Stimulated activated naive B cell treated with anti-CD40 and anti-IgM and Interleukin-4, amounts not matched to agents 10 μg/mL and 1 μg/mL and 100 μg/mL, for 72 hours (primary cell): ENCODE results near the gene NUS1.
"Not testable (repeated sequence)": the region's sequence is repeated elsewhere in the genome, so short reads cannot be mapped to it uniquely, and the experiment has no call there.

Experiments
- ATAC-seq, 2 donors: fragments of 150-1000 bp; cut with Tn5 transposase; replicated peaks; 2 replicates each; pipeline ENCODE4 v1.10.0; 2021; ENCODE audit warnings: moderate library complexity in 1 of 2
- DNase-seq: peaks from one replicate; pipeline ENCODE4 v3.0.0; 2021
- H3K27ac Mint-ChIP-seq: one replicate; pipeline ENCODE4 v1.8.0; 2022; ENCODE audit warnings: mild to moderate bottlenecking, mixed read lengths
- H3K27me3 Mint-ChIP-seq, 2 donors: one replicate each; pipeline ENCODE4 v1.8.0; 2022; ENCODE audit warnings: mixed read lengths in 2 of 2
- H3K36me3 Mint-ChIP-seq, 2 donors: one replicate each; pipeline ENCODE4 v1.8.0; 2022; ENCODE audit warnings: mixed read lengths in 2 of 2, mild to moderate bottlenecking in 1 of 2
- H3K4me1 Mint-ChIP-seq, 2 donors: one replicate each; pipeline ENCODE4 v1.8.0; 2022; ENCODE audit warnings: mixed read lengths in 2 of 2, mild to moderate bottlenecking in 1 of 2
- H3K4me3 Mint-ChIP-seq, 2 donors: one replicate each; pipeline ENCODE4 v1.8.0; 2022; ENCODE audit warnings: mild to moderate bottlenecking in 2 of 2, mixed read lengths in 2 of 2, moderate library complexity in 1 of 2
- H3K9me3 Mint-ChIP-seq, 2 donors: one replicate each; pipeline ENCODE4 v1.8.0; 2022; ENCODE audit warnings: mixed read lengths in 2 of 2, mild to moderate bottlenecking in 1 of 2

NUS1 gene

DNA sequence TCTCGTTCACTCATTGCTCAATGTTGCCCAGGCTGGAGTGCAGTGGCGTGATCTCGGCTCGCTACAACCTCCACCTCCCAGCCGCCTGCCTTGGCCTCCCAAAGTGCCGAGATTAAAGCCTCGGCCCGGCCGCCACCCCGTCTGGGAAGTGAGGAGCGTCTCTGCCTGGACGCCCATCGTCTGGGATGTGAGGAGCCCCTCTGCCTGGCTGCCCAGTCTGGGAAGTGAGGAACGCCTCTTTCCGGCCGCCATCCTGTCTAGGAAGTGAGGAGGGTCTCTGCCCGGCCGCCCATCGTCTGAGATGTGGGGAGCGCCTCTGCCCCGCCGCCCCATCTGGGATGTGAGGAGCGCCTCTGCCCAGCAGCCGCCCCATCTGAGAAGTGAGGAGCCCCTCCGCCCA, 75.4 kb downstream of the NUS1 start:
- not testable (repeated sequence) for DNase-seq, ATAC-seq, H3K36me3 Mint-ChIP-seq, H3K4me3 Mint-ChIP-seq, H3K27ac Mint-ChIP-seq, H3K4me1 Mint-ChIP-seq, H3K27me3 Mint-ChIP-seq
- peaks cover 11 to 17% of the 10 kb centered on the region in 2 donors for H3K9me3 Mint-ChIP-seq
